Tibial nerve (tissue), 4 donors: ENCODE results near the gene COL6A3.

Experiments used
- CTCF ChIP-seq, 5 experiments: fragments of 200-600 bp in 3 of 5; fragments of 450-650 bp in 2 of 5; sonication (generic) in 3 of 5; IDR thresholded peaks; one replicate each; pipeline ENCODE4 v1.5.1; 2016 to 2019; ENCODE audit warnings: antibody characterized with exemption in 5 of 5, mild to moderate bottlenecking in 3 of 5, moderate library complexity in 2 of 5
- EP300 ChIP-seq, 2 donors: sonication (generic); formaldehyde crosslinking; IDR thresholded peaks; one replicate each; pipeline ENCODE4 v1.6.1; 2017; ENCODE audit warnings: antibody characterized with exemption in 2 of 2, mild to moderate bottlenecking in 1 of 2

GRCh38 chr2:237294460-237294859 is 119.5 kb downstream of the COL6A3 start:
- TF ChIP-seq CTCF (IDR thresholded peaks at IDR 0.05) (no peak), EP300 (IDR thresholded peaks at IDR 0.05) (no peak)
